GM21529 (cell line): ENCODE results near the gene B4GALT5.

Source experiments
- ATAC-seq: cut with Tn5 transposase; IDR thresholded peaks from one replicate; pipeline ENCODE4 v1.9.1; 2021; ENCODE audit not compliant: unreplicated experiment

B4GALT5 gene

DNA sequence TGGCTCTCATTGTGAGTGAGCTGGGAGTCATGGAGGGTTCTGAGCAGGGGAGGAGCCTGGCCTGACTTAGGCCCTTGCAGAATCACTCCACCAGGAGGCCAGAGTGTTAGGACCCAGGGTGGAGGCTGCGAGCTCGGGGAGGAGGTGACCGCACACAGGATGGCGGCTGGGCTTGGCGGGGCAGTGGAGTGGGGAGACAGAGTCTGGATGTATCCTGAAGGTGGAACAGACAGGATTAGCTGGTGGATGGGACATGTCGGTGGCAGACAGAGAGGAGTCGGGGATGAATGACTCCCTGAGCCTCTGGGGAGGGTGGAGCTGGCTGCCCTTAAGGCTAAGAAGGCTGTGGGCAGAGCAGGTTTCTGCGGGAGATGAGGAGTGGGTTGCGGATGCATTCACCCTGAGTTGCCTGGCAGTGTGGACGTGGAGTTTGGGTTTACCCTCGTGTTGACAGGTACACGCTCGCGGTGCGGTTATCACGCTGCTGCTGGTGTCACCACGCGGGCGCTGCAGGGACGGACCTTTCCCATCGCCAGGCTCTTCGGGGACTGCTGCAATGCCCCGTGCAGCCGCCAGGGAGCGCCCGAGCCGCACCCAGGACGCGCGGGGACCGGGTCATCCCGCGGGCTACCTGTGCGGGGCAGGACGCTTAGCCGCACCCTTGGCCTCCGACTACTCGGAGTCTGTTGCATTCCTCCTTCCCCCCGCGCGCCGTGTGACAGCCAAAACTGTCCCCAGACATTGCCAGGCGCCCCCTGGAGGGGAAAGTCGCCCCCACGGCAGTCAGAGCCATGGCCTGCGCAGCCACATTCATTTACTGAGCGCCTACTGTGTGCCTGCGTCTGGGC is 102.8 kb downstream of the B4GALT5 start:
- peak; percentile 69 for ATAC-seq

DNA sequence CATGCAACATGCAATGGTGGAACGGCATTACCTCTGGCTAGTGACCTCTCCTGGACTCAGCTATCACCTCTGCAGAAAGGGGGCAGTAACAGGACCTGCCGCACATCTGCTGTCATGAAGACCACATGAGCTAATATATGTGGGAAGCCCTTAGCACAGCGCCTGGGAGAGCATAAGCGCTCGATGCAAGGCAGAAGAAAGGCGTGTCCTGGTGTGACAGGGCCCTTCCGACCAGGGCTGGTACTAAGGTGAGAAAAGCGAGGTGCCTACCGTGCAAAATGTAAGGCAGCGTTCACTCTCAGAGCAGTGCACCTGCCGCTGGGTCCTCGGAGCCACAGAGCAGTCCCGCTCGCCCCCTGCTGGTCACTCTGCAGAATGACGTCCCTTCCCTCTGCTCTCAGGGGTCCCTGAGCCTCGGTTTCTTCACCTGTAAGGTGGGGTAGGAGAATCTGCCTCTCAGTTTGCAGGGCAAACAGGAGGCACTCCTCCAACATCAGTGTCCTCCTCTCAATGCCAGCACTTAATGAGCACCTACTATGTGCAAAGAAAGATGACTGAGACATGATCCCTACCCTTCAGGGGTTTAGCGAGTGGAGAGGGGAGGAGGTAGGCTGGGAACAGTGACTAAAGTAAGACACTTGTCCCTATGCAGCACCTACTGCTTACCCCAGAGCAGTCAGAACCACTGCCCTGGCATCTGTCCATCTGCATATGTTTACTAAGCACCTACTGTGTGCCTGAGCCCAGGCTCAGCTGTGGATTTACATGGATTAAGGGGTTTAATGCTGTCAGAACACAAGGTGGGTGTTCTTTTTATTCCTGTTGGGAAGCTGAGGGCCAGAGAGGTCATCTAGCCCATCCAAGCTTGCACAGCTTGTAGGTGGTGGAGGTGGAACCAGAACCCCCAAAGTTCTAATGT is 104.7 kb downstream of the B4GALT5 start:
- no peak for ATAC-seq

DNA sequence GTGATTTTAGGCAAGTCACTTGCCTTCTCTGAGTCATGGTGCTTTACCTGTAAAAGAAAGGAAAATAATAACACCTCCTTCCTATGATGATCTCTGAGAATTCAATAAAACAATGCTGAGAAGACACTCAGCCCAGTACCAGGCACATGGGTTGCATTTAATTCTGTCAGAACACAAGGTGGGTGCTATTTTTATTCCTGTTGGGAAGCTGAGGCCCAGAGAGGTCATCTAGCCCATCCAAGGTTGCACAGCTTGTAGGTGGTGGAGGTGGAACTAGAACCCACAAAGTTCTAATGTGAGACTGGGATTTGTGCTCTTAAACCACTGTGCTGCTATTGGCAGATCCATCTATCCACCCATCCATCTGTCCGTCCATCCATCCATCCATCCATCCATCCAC is 106.1 kb downstream of the B4GALT5 start:
- no peak for ATAC-seq

DNA sequence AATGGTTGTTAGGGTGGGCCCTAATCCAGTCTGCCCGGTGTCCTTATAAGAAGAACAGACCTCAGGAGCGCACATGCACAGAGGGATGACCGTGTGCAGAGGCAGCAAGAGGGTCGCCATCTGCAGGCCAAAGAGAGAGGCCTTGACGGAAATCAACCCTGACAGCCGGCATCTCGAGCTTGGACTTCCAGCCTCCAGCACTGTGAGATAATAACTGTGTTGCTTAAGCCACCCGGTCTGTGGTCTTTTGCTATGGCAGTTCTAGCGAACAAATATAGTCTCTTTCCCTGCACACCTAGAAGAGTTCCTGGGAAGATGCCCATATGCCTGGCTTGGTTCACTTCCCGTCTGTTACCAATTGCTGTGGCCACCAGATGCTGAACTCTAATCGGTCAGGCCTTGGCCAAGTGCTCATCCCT is 110.5 kb downstream of the B4GALT5 start:
- no peak for ATAC-seq

DNA sequence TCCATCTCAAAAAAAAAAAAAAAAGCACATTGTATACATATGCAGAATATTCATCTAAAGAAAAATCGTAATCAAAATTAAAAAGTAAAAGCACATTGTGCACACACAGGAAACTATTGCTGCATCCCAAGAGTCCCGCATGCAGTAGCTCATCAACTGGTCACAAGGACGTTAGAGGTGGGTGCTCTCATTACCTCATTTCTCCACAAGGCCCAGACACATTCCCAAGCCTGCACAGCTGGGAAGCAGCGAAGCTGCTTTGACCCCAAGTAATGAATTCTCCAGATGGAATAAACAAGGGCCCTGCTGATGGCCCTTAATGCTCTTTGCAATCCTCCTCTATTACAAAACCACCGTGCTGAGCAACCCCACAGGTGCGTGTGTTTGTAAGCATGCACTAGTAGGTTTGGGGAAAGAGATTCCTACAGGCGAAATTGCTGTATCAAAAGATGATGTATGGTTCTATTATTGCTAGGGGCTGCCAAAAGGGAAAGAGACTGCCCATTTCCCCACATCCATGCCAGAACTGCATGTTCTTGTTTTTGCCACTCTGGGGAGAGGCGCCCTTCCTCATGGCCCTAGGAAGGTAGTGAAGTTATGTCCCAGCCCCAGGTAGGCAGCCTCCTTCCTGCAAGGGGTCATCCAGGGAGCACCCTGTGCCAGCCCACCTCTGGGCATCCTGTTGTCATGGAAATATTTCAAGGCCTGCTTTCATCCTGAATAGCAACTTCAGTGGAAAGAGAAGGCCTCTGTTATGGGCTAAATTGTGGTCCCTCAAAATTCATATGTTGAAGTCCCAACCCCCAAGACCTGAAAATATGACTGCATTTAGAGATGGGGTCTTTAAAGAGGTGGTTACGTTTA is 111.1 kb downstream of the B4GALT5 start:
- no peak for ATAC-seq

DNA sequence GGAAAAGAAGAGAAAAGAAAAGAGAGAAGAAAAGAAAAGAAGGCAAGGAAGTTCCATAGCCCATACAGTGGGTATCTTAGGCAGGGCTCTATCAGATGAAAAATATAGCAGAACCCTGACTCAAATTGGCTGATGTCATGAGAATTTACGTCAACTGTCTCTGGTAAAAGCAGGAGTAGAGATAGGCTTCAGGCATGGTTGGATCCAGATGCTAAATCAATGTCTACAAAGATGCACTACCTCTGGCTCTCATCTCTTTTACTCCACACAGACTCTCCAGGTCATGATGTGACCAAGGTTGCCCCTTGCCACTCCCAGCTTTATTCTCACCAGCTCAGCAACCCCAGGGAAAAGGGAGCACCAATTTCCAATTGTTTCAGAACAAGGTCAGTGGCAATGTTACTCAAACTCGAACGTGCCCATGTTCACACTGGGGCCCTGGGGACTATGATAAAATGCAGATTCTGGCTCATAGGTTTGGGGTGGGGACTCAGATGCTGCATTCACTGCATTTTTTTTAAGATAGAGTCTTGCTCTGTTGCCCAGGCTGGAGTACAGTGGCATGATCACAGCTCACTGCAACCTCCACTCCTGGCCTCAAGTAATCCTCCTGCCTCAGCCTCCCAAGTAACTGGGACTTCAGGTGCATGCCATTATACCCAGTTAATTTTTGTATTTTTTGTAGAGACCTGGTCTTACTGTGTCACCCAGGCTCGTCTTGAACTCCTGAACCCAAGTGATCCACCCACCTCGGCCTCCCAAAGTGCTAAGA is 112.3 kb downstream of the B4GALT5 start:
- ATAC-seq = no peak

DNA sequence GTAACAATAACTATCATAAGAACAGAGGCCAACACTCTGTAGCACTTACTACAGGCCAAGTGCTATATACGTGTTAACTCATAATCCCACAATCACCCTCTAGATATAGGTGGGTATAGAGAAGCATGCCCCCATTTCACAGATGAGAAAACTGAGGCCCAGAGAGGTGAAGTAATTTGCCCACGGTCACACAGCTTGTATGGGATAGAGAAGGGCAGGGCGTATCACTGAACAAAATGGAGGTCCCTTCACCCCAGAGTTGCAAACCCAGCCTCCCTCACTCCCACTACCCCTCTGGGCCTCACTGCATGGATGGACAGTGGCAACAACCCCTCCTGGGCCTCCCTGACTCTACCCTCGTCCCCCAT is 113.9 kb downstream of the B4GALT5 start:
- no peak for ATAC-seq

DNA sequence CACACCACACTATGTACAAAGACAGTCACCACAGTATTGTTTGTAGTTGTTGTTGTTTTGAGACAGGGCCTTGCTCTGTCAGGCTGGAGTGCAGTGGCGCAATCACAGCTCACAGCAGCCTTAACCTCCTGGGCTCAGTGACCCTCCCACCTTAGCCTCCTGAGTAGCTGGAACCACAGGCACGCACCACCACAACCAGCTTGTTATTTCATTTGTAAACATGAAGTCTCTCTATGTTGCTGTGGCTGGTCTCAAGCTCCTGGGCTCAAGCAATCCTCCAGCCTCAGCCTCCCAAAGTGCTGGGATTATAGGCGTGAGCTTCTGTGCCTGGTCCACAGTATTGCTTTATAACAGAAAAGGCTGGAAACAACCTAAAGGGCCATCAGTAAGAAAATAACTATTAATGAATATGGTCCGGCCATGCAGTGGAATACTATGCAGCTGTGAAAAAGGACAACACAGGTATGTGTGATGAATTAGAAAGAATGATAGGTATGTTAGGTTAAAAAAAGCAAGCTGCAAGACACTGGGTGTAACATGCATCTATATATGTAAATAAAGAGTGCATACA is 115.8 kb downstream of the B4GALT5 start:
- ATAC-seq = no peak

DNA sequence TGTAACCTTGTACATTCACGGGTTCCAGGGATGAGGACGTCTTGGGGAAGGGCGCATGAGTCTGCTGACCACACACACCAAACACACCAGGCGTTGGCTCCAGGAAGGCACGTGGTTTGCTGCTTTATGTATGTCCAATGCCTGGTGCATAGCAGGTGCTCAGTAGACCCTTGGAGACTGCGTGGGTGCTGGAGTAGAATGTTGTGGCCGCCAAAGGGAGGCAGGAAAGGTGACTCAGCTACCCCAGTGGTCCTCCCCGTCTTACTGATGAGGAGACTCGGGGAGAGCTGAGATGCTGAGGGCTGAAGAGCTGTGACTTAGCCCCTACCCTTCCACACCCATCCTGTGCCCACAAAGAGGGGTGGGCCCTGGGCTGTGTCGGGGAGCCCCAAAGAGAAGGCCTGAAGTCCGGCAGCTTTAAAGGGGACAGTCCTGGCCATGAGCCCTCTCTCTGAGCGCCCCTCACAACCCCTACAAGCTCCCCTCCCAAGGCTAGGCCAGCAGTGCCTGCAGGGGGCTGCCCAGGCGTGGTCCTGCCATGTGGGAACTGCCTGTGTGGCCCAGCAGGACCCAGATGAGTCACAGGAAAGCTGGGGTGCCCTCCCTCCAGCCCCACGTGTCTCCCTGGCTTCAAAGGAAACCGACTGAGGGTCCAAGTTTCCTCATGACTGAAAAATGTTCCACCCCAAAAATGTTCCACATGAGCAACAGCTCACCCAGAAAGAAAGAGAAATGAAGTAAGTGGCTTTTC is 117.7 kb downstream of the B4GALT5 start:
- ATAC-seq = no peak

DNA sequence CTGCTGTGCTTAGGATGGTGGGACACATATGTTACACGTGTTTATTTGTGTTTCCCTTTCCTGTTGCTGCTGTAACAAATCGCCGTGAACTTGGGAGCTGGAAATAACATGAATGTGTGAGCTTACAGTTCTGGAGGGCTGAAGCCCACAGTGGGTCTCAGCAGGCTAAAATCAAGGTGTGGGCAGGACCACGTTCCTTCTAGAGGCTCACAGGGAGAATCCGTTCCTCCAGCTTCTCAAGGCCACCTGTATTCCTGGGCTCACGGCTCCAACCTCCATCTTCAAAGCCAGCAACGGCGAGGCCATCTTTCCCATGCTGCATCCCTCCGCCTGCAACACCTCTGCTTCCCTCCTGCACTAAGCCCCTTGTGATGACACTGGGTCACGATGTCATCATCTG is 118.3 kb downstream of the B4GALT5 start:
- no peak for ATAC-seq

DNA sequence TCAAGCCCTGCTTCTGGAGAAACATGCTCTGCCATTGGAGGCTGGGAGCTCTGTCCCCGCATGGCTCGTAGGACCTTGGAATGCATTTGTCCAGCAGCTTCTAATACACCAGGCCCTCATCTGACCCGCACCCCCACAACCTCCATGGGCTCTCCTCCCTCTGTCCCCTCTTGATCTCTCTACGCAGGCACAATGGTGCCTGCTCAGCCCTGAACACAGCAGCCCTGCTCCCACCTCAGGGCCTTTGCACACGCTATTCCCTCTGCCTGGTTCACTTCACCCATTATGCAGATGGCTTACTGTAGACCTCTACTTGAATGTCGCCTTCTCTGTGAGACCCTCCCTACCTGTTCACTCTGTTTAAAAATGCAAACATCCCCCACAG is 118.8 kb downstream of the B4GALT5 start:
- ATAC-seq = no peak

DNA sequence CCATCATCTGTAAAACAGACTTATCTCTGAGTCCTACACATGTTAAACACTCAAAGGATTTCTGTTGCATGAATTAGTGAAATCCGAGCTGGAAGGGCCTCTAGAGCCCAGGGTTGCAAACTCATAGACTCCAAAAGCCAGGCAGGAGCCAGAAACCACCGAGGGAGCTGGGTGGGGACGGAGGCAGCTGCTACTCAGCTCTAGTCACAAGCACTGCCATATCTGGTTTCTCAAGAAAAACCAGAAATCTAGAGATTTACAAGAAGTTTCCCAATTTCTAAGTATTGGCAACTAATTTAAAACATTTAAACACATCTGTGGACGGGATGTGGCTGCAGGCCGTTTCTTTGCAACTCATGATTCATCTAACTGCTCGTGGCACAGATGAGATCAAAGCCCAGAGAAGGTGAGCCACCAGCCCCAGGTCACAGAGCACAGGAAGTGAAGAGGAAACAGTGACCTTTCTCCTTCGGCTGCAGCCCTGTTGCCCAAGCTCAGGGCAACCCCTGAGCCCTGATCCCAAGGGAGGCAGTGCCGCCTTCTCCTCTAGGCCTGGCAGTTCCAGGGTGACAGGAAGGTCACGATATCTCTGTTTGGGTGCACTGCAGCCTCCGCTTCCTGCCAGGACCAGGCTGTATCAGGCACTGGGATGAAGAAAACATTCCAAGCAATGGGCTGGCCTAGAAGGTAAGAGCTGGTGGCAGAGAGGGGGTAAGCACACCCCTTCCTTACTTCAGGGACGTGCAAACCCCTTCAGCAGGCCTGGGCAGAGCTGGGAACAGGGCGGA is 119.3 kb downstream of the B4GALT5 start:
- ATAC-seq = no peak

DNA sequence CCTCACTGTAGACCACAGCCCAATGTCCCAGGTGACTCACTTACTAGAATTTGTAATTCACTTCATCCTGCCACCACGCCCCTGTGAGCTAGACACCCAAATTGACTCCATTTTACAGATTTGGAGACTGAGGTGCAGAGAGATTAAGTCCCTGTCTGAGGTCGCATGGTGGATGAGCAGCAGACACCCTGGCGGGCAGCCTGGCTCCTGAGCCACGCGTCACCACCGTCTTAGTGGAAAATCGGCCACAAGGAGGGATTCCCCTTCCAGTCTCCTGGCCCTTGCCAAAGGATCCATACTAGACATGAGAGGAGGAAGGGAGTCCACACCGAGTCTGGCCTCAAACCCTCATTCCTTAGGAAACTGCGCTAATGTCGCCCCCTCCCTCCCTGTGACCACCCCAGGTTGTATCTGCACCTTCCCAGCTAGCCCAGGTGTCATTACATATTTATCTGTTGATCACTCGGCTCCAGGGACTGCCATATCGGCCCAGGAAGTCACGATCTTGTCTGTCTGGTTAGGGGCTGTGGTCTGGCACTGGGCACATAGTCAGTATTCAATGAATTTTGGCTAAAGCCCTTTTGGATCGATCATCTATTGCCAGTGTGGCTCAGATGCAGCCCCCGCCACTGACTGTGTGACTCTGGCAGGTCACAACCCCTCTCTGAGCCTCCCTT is 120.1 kb downstream of the B4GALT5 start:
- no peak for ATAC-seq

DNA sequence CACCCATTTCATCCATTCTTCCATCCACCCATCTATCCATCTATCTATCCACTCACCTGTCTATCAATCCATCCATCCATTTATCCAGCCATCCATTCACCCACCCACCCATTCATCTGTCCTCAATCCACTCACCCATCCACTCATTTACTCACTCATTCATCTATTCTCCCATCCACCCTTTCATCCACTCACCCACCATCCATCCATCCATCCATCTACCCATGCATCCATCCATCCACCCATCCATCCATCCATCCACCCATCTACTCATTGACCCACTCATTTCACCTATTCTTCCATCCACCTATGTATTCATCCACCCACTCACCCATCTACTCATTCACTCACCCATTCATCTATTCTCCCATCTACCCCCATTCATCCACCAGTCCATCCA is 121.6 kb downstream of the B4GALT5 start:
- no peak for ATAC-seq

DNA sequence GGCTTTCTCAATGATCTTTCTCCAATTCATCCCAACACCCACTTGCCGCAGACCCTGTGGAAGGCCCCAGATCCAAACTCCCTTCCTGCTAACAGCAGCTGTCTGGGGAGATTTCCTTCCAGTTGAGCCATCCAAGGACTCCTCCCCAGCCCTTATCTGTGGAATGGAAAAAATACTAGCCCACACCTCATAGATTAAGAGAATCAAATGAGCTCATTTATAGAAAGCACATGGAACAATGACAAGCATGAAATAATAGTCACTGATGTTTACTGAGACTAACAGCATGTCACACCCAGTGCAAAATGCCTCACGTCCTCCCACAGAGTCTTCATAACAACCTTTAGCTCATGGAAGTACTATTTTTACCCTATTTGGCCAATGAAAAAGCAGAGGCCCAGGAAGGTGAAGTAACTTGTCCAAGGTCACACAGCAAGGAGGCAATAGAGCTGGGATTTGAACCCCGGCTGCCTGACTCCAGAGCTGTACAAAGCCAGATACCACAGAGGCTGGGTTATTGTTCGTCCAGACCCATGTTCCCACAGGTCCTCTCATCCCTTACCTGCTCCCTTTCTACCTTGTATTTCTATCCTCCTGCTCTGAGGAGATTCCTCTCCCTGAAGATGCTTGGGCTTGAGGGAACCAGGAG is 122.3 kb downstream of the B4GALT5 start:
- ATAC-seq = no peak

DNA sequence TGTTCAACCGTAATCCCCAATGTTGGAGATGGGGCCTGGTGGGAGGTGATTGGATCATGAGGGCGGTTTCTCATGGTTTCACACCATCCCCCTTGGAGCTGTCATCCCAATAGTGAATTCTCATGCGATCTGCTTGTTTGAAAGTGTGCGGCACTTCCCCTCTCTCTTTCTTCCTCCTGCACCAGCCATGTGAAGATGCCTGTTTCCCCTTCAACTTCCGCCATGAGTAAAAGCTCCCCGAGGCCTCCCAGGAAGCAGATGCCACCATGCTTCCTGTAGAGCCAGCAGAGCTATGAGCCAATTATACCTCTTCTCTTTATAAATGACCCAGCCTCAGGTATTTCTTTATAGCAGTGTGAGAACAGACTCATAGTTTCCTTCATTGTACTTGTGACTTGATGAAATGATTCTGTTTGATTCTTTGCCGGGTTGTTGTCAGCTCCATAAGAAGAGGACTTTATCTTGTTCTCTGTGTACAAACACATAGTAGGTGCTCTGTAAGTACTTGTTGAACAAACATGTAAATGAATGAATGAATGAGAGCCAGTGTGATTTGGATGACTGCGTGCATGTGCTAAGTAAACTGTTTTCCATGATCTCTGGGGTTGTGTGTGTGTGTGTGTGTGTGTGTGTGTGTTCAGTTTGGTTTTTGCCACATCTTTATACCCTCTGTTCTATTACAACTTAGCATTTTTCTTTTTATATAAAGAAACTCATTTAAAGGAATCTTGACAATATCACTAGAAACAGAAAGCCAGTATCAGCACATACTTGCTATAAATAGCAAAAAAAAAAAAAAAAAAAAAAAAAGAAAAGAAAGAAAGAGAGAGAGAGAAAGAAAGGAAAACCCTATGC is 123.3 kb downstream of the B4GALT5 start:
- ATAC-seq = no peak

DNA sequence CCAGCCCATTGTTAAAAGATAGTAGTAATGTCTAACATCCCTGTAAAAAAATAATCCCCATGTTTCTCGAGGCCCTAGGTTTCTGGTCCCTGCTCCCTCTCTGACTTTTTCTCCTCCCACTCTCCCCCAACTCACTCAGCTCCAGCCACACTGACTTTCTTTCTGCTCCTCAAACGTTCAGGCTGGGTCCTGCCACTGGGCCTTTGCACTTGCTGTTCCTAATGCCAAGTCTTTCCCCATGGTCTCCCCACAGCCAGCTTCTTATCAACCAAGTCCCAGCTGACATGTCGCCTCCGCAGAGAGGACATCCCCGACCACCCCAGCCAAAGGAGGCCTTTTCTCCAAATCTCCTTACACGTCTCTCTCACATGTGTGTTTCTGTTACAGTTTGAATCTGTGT is 123.9 kb downstream of the B4GALT5 start:
- ATAC-seq = no peak
